Gastrocnemius medialis (tissue), 4 donors: ENCODE results near the gene TARBP2. TPM values are rescaled to one million over a fixed set of nuclear protein-coding genes. Genes with fewer than 3 reads are reported as not detected.

Experiments used
- ATAC-seq, 2 donors: fragments of 150-250 bp; one replicate each; pipeline ENCODE4 v1.9.1; 2016
- DNase-seq, 2 donors: peaks; one replicate each; pipeline ENCODE4 v3.0.0-alpha.2; 2019
- H3K27ac ChIP-seq, 4 donors: fragments of 200-600 bp; sonication (generic); 1 replicate in 1 of 4; 2 replicates in 3 of 4; pipeline ENCODE4 v1.5.1; 2016 to 2018; ENCODE audit warnings: mild to moderate bottlenecking in 2 of 4, moderate library complexity in 1 of 4
- H3K27me3 ChIP-seq, 3 donors: fragments of 200-600 bp; sonication (generic) in 2 of 3; 1 replicate in 1 of 3; 2 replicates in 2 of 3; pipeline versions ENCODE4 v1.5.1 to v1.6.0; 2016 to 2019; ENCODE audit warnings: mild to moderate bottlenecking in 1 of 3, moderate library complexity in 1 of 3
- H3K36me3 ChIP-seq, 2 donors: fragments of 200-600 bp; sonication (generic) in 1 of 2; one replicate each; pipeline ENCODE4 v1.5.1; 2017 to 2018
- H3K4me1 ChIP-seq, 2 donors: fragments of 200-600 bp; sonication (generic) in 1 of 2; one replicate each; pipeline ENCODE4 v1.5.1; 2016 to 2017; ENCODE audit warnings: mild to moderate bottlenecking in 2 of 2
- H3K4me3 ChIP-seq, 4 donors: fragments of 200-600 bp; sonication (generic) in 3 of 4; 1 replicate in 1 of 4; 2 replicates in 3 of 4; pipeline ENCODE4 v1.5.1; 2016 to 2019; ENCODE audit warnings: mild to moderate bottlenecking in 2 of 4
- H3K9me3 ChIP-seq, 3 donors: fragments of 200-600 bp; sonication (generic) in 2 of 3; 1 replicate in 1 of 3; 2 replicates in 2 of 3; pipeline ENCODE4 v1.5.1; 2016 to 2019
- POLR2A ChIP-seq, 2 donors: fragments of 450-650 bp; IDR thresholded peaks; one replicate each; pipeline ENCODE4 v1.6.1; 2017; ENCODE audit warnings: antibody characterized with exemption in 2 of 2, mild to moderate bottlenecking in 2 of 2, moderate library complexity in 2 of 2
- in situ Hi-C, 4 donors: fragments of 200-750 bp; cut with MboI; loops; one replicate each; pipeline versions ENCODE4 v1.15.0 to v1.8.0; 2017; ENCODE audit warnings: low sequenced_read_pairs in 4 of 4
- intact Hi-C: fragments of 100-400 bp; cut with DNase I; formaldehyde crosslinking; loops from one replicate; pipeline ENCODE4 v1.15.1; 2023; ENCODE audit warnings: low total_unique reads
- total RNA-seq, 4 donors: library from RNA; depleted of rRNA; stranded (reverse); fragments of >200 nt; gene quantifications; one replicate each; pipeline versions ENCODE4 v1.1.0 to v1.2.3, GENCODE V29; 2016
- TF ChIP-seq, protein P1 (sequence below), 5 experiments: fragments of 450-650 bp in 3 of 5; fragments of 200-600 bp in 2 of 5; sonication (generic) in 2 of 5; IDR thresholded peaks in 4 of 5; conservative IDR thresholded peaks in 1 of 5; 1 replicate in 4 of 5; 2 replicates in 1 of 5; pipeline ENCODE4 v1.5.1; 2016 to 2019; ENCODE audit warnings: antibody characterized with exemption in 5 of 5, mild to moderate bottlenecking in 3 of 5, moderate library complexity in 3 of 5

Gene TARBP2
- total RNA-seq, 4 donors from 2014 or later, result 6.8 to 17.4 (median 11.6) TPM

DNA sequence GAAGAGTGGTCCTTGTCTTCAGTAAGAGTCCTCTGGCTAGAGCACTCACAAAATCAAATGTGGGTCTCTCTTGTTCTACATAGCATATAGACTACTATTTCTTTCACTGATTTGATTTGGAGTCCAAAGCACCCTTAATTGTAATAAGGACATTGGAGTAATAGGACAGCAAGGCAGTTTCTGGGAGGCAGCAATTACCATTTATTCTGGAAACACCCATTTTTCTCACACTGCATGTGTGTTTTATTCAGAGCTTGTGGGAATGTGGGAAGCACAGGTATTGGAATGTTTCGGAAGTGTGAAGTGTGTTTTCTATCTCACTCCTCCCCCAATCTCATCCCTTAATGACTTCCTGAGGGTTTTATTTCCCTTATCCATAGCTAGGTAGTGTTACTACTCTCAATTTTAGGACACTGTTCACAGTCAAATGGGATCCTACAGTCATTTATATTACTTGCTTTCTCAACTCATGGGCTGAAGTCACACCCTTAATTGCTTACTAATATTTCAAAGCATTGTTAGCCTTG is 29.0 kb upstream of the TARBP2 start:
- DNase-seq (no peak), ATAC-seq (no peak)
- H3K27me3 ChIP-seq, result no peaks in the 10 kb centered on the region
- no peaks in the 10 kb centered on the region for H3K9me3 ChIP-seq
- H3K4me1 ChIP-seq, result peaks cover 85 to 86% of the 10 kb centered on the region in 2 donors
- TF ChIP-seq POLR2A (IDR thresholded peaks at IDR 0.05), result no peak
- TF ChIP-seq, protein P1, sequence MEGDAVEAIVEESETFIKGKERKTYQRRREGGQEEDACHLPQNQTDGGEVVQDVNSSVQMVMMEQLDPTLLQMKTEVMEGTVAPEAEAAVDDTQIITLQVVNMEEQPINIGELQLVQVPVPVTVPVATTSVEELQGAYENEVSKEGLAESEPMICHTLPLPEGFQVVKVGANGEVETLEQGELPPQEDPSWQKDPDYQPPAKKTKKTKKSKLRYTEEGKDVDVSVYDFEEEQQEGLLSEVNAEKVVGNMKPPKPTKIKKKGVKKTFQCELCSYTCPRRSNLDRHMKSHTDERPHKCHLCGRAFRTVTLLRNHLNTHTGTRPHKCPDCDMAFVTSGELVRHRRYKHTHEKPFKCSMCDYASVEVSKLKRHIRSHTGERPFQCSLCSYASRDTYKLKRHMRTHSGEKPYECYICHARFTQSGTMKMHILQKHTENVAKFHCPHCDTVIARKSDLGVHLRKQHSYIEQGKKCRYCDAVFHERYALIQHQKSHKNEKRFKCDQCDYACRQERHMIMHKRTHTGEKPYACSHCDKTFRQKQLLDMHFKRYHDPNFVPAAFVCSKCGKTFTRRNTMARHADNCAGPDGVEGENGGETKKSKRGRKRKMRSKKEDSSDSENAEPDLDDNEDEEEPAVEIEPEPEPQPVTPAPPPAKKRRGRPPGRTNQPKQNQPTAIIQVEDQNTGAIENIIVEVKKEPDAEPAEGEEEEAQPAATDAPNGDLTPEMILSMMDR (IDR thresholded peaks at IDR 0.05 in 4 of 5, conservative IDR thresholded peaks at IDR 0.05 in 1 of 5), result no peak
- H3K4me3 ChIP-seq, result no peak overlapping the region
- in situ Hi-C loops (no loop called here), intact Hi-C loops (no loop called here)
- H3K36me3 ChIP-seq, result peaks cover 6 to 100% of the 10 kb centered on the region in 2 donors
- peak overlapping the region; percentile 75 to 86 (median 82) for H3K27ac ChIP-seq

DNA sequence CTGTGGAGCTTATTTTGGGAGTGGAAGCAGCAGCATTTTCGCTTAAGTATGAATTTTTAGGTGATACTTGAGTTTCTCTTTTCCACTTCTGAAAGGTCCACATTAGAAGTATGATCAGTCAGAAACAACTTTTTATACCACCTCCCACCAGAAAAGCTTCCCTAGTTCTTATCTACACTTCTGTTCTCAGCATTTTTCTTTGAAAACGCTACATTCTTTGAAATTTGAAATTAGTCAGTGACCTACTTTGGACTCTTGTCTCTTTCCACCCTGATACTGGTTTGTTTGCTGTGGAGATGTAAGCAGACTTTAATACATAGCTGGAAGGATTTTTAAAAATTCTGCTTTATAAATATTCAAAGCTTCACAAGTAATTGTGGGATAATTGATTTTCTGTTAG is 27.0 kb upstream of the TARBP2 start:
- TF ChIP-seq, protein P1 (IDR thresholded peaks at IDR 0.05 in 4 of 5, conservative IDR thresholded peaks at IDR 0.05 in 1 of 5), result no peak
- TF ChIP-seq POLR2A (IDR thresholded peaks at IDR 0.05), result no peak
- peak overlapping the region; percentile 75 to 86 (median 82) for H3K27ac ChIP-seq
- no peaks in the 10 kb centered on the region for H3K9me3 ChIP-seq
- H3K4me1 ChIP-seq, result peaks cover 83 to 88% of the 10 kb centered on the region in 2 donors
- DNase-seq (no peak), ATAC-seq (no peak)
- H3K36me3 ChIP-seq, result peaks cover 6 to 94% of the 10 kb centered on the region in 2 donors
- in situ Hi-C loops, result no loop called here
- no peak overlapping the region for H3K4me3 ChIP-seq
- intact Hi-C loops, result no loop called here
- no peaks in the 10 kb centered on the region for H3K27me3 ChIP-seq

DNA sequence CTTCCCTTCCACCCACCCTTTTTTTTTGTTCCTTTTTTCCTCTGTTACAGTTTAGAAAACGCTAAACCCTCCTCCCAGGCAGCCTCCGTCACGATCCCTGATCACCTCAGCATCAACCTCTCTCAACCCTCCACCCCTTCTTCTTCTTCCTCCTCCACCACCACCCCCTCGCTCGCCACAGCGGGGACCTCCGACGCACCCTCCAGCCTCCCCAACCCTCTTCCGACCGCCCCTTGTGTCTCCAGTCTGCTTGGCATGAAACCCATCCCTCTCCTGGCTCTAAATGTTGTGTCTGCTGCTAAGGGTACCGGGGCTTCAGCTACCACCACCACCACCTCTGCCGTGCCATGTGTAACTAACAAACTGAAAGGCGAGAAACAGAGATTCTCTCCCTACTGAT is 26.3 kb upstream of the TARBP2 start:
- peak overlapping the region; percentile 75 to 86 (median 82) for H3K27ac ChIP-seq

DNA sequence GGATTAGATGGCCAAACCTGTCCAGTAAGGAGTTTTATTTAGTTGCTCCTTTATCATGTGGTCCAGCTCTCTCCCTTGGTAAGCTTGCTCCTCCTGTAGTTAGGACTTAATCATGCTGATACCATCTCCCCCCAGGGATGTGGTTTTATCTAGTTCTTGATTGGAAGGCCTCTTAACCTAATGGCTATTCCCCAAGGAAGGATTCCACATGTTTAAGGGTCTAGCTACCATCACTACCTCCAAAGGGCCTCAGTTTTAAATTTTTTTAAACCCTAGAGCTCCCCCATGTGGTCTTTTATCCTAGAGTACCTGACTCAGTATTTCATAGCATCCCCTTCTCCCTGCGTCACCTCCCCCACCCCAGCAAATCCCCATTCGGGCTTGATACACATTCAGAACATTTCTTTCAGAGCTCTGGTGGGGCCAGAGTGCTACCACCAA is 24.3 kb upstream of the TARBP2 start:
- intact Hi-C loops, result no loop called here

More for the DNA sequence above, 26.3 kb upstream of the TARBP2 start:
- Histone ChIP-seq H3K4me1 (peaks cover 84% of the 10 kb centered on the region in 2 donors), H3K9me3 (no peaks in the 10 kb centered on the region), H3K4me3 (no peak overlapping the region), H3K36me3 (peaks cover 3 to 93% of the 10 kb centered on the region in 2 donors), H3K27me3 (no peaks in the 10 kb centered on the region)
- in situ Hi-C loops, result no loop called here
- DNase-seq (peak in 1 of 2 donors; percentile 11), ATAC-seq (no peak)
- intact Hi-C loops, result no loop called here
- no peak for TF ChIP-seq POLR2A (IDR thresholded peaks at IDR 0.05)
- TF ChIP-seq, protein P1 (IDR thresholded peaks at IDR 0.05 in 4 of 5, conservative IDR thresholded peaks at IDR 0.05 in 1 of 5), result no peak

More for the DNA sequence above, 24.3 kb upstream of the TARBP2 start:
- ATAC-seq (no peak), DNase-seq (no peak)
- Histone ChIP-seq H3K4me3 (no peak overlapping the region), H3K27me3 (no peaks in the 10 kb centered on the region), H3K27ac (peak overlapping the region; percentile 75 to 86 (median 82)), H3K9me3 (no peaks in the 10 kb centered on the region), H3K36me3 (peaks cover 3 to 91% of the 10 kb centered on the region in 2 donors), H3K4me1 (peaks cover 65 to 69% of the 10 kb centered on the region in 2 donors)
- TF ChIP-seq, protein P1 (IDR thresholded peaks at IDR 0.05 in 4 of 5, conservative IDR thresholded peaks at IDR 0.05 in 1 of 5), result peak in 4 of 5 experiments; percentile 16 to 33 (median 24)
- TF ChIP-seq POLR2A (IDR thresholded peaks at IDR 0.05), result no peak
- in situ Hi-C loops, result no loop called here
